Calu3 (cell line): ENCODE results near the gene LINGO1. TPM values are rescaled to one million over a fixed set of nuclear protein-coding genes. Genes with fewer than 3 reads are reported as not detected.

Experiments used
- BruUV-seq: library from RNA; stranded (reverse); fragments of 400-500 nt; replicated peaks from 2 replicates; lab custom pipeline; 2021; lab: Mats Ljungman, UMichigan
- CTCF ChIA-PET: fragments of 300-600 bp; sonication (Branson Sonifier 250); formaldehyde crosslinking; loops from one replicate; lab custom pipeline; 2022; ENCODE audit warnings: antibody characterized with exemption; lab: Charles Lee
- DNase-seq: peaks from one replicate; pipeline ENCODE4 v3.0.0; 2022
- H3K27ac Mint-ChIP-seq: one replicate; pipeline ENCODE4 v1.8.0; 2022; ENCODE audit warnings: mixed read lengths; ENCODE audit not compliant: unreplicated experiment
- H3K27me3 Mint-ChIP-seq: one replicate; pipeline ENCODE4 v1.8.0; 2022; ENCODE audit warnings: mixed read lengths; ENCODE audit not compliant: unreplicated experiment
- H3K36me3 Mint-ChIP-seq: one replicate; pipeline ENCODE4 v1.8.0; 2022; ENCODE audit warnings: mild to moderate bottlenecking, moderate library complexity, mixed read lengths; ENCODE audit not compliant: insufficient read depth, unreplicated experiment
- H3K4me1 Mint-ChIP-seq: one replicate; pipeline ENCODE4 v1.8.0; 2022; ENCODE audit warnings: mild to moderate bottlenecking, low read depth, mixed read lengths; ENCODE audit not compliant: unreplicated experiment
- H3K4me3 Mint-ChIP-seq: one replicate; pipeline ENCODE4 v1.8.0; 2022; ENCODE audit warnings: mild to moderate bottlenecking, low read depth, moderate library complexity, mixed read lengths; ENCODE audit not compliant: unreplicated experiment
- H3K9me3 Mint-ChIP-seq: one replicate; pipeline ENCODE4 v1.8.0; 2022; ENCODE audit warnings: low read depth, mixed read lengths; ENCODE audit not compliant: unreplicated experiment
- CTCF ChIP-seq: fragments of 200-600 bp; IDR thresholded peaks from one replicate; pipeline ENCODE4 v1.8.0; 2022; ENCODE audit warnings: antibody characterized with exemption; ENCODE audit not compliant: unreplicated experiment
- intact Hi-C: fragments of 100-400 bp; cut with micrococcal nuclease; formaldehyde crosslinking; loops from one replicate; pipeline ENCODE4 v1.10.0; 2022; ENCODE audit not compliant: unreplicated experiment
- total RNA-seq: library from RNA; stranded (reverse); gene quantifications from 2 replicates; pipeline ENCODE4 v1.2.3, GENCODE V29; 2022

LINGO1 gene
- total RNA-seq, 1 experiment from 2014 or later, result not detected

GRCh38 chr15:77613814-77614213 is 18.9 kb downstream of the LINGO1 start:
- BruUV-seq, result no TSS peak
- CTCF ChIA-PET, result no interaction called here
- H3K4me3 Mint-ChIP-seq, result no peak overlapping the region
- peaks cover 60% of the 10 kb centered on the region for H3K27me3 Mint-ChIP-seq
- intact Hi-C loops, result no loop called here
- no peak overlapping the region for H3K27ac Mint-ChIP-seq
- no peak for TF ChIP-seq CTCF
- DNase-seq, result no peak
- no peaks in the 10 kb centered on the region for H3K9me3 Mint-ChIP-seq
- H3K36me3 Mint-ChIP-seq, result no peaks in the 10 kb centered on the region
- H3K4me1 Mint-ChIP-seq, result peaks cover 6% of the 10 kb centered on the region

GRCh38 chr15:77612958-77613601 is 19.6 kb downstream of the LINGO1 start:
- CTCF ChIA-PET, result no interaction called here
- TF ChIP-seq CTCF, result no peak
- no peaks in the 10 kb centered on the region for H3K9me3 Mint-ChIP-seq
- no TSS peak for BruUV-seq
- H3K4me3 Mint-ChIP-seq, result no peak overlapping the region
- no peak for DNase-seq
- no peak overlapping the region for H3K27ac Mint-ChIP-seq
- peaks cover 6% of the 10 kb centered on the region for H3K4me1 Mint-ChIP-seq
- intact Hi-C loops, result no loop called here
- H3K36me3 Mint-ChIP-seq, result no peaks in the 10 kb centered on the region
- peaks cover 53% of the 10 kb centered on the region for H3K27me3 Mint-ChIP-seq

- peak; percentile 29 for DNase-seq
- no peaks in the 10 kb centered on the region for H3K9me3 Mint-ChIP-seq
- no peaks in the 10 kb centered on the region for H3K4me1 Mint-ChIP-seq
- CTCF ChIA-PET, result no interaction called here
- no peak overlapping the region for H3K27ac Mint-ChIP-seq
- peaks cover 40% of the 10 kb centered on the region for H3K27me3 Mint-ChIP-seq
- intact Hi-C loops, result no loop called here
- no peak for TF ChIP-seq CTCF
- no TSS peak for BruUV-seq
- no peak overlapping the region for H3K4me3 Mint-ChIP-seq
- H3K36me3 Mint-ChIP-seq, result no peaks in the 10 kb centered on the region
Measured at GRCh38 chr15:77611767-77612166, 20.9 kb downstream of the LINGO1 start.

GRCh38 chr15:77610731-77611130 is 22.0 kb downstream of the LINGO1 start:
- no peaks in the 10 kb centered on the region for H3K9me3 Mint-ChIP-seq
- H3K27ac Mint-ChIP-seq, result no peak overlapping the region
- peaks cover 37% of the 10 kb centered on the region for H3K27me3 Mint-ChIP-seq
- BruUV-seq, result no TSS peak
- no peaks in the 10 kb centered on the region for H3K4me1 Mint-ChIP-seq
- H3K36me3 Mint-ChIP-seq, result no peaks in the 10 kb centered on the region
- TF ChIP-seq CTCF, result no peak
- CTCF ChIA-PET, result no interaction called here
- no peak overlapping the region for H3K4me3 Mint-ChIP-seq
- intact Hi-C loops, result no loop called here
- no peak for DNase-seq
